ENCODE results near the gene ELAC1. TPM values are rescaled to one million over a fixed set of nuclear protein-coding genes. Genes with fewer than 3 reads are reported as not detected.

Gene ELAC1
- total and polyA plus RNA-seq, 9 donors = 2.5 to 14.3 (median 6.4) TPM

DNA sequence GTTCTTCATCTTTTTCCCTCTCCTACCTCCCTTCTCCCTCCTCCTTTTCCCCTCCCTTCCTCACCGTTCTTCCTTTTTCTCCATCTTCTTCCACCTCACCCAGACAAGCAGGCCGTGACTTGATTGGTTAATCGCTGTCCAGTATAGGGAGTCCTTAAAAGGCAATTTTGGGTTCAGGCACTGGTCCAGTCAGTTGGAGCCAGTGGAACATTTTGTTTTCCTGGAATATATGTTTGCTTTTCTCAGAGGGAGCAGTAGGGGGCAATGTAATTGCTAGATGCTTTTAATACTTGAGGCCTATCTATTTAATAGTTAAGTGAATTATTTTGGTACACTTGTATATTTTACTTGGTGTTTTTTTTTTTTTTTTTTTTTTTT, 15.0 kb downstream of the ELAC1 start:
- Histone ChIP-seq H3K27ac (no peak overlapping the region), H3K36me3 (no peaks in the 10 kb centered on the region), H3K9me3 (no peaks in the 10 kb centered on the region), H3K27me3 (no peaks in the 10 kb centered on the region), H3K4me3 (no peak overlapping the region), H3K4me1 (ENCODE audit: insufficient read depth) (peaks cover 4% of the 10 kb centered on the region)
- TF ChIP-seq, protein P1, sequence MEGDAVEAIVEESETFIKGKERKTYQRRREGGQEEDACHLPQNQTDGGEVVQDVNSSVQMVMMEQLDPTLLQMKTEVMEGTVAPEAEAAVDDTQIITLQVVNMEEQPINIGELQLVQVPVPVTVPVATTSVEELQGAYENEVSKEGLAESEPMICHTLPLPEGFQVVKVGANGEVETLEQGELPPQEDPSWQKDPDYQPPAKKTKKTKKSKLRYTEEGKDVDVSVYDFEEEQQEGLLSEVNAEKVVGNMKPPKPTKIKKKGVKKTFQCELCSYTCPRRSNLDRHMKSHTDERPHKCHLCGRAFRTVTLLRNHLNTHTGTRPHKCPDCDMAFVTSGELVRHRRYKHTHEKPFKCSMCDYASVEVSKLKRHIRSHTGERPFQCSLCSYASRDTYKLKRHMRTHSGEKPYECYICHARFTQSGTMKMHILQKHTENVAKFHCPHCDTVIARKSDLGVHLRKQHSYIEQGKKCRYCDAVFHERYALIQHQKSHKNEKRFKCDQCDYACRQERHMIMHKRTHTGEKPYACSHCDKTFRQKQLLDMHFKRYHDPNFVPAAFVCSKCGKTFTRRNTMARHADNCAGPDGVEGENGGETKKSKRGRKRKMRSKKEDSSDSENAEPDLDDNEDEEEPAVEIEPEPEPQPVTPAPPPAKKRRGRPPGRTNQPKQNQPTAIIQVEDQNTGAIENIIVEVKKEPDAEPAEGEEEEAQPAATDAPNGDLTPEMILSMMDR (IDR thresholded peaks at IDR 0.05) = no peak
- TF ChIP-seq EP300 (IDR thresholded peaks at IDR 0.05) = no peak
- no peak for TF ChIP-seq POLR2A (IDR thresholded peaks at IDR 0.05)
- no peak for DNase-seq
- intact Hi-C loops (cut with DNase I) = no loop called here
- 74 to 90% (median 86%) methylated on average over 3 of the region's 3 CpGs for WGBS, 3 donors

DNA sequence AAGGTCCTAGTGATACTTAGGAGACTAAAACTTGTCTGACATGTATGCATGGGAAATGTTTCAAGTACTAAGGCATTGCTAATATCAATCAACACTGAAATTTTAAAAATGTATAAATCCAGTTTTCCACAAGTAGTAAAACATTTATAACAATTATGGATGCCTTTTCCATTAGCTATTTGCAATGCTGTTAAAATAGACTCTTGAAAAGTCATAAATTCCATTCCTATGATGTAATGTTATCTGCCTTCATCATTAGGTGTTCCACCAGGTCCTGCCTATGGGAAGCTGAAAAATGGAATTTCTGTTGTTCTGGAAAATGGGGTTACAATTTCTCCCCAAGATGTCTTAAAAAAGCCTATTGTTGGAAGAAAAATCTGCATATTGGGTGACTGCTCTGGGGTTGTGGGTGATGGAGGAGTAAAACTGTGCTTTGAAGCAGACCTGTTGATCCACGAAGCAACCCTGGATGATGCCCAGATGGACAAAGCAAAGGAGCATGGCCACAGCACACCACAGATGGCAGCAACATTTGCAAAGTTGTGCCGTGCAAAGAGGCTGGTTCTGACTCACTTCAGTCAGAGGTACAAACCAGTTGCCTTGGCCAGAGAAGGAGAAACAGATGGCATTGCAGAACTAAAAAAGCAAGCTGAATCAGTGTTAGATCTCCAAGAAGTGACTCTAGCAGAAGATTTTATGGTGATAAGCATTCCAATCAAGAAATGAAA, 18.7 kb downstream of the ELAC1 start:
- no peaks in the 10 kb centered on the region for H3K36me3 ChIP-seq
- WGBS, 3 donors = 86 to 88% (median 86%) methylated on average over 2 of the region's 2 CpGs
- peaks cover 4% of the 10 kb centered on the region for H3K4me1 ChIP-seq (ENCODE audit: insufficient read depth)
- TF ChIP-seq EP300 (IDR thresholded peaks at IDR 0.05) (no peak), POLR2A (IDR thresholded peaks at IDR 0.05) (no peak)
- TF ChIP-seq, protein P1 (IDR thresholded peaks at IDR 0.05) = no peak
- no peaks in the 10 kb centered on the region for H3K9me3 ChIP-seq
- H3K27ac ChIP-seq = no peak overlapping the region
- no peaks in the 10 kb centered on the region for H3K27me3 ChIP-seq
- no peak overlapping the region for H3K4me3 ChIP-seq
- DNase-seq = no peak
- intact Hi-C loops (cut with DNase I) = no loop called here

DNA sequence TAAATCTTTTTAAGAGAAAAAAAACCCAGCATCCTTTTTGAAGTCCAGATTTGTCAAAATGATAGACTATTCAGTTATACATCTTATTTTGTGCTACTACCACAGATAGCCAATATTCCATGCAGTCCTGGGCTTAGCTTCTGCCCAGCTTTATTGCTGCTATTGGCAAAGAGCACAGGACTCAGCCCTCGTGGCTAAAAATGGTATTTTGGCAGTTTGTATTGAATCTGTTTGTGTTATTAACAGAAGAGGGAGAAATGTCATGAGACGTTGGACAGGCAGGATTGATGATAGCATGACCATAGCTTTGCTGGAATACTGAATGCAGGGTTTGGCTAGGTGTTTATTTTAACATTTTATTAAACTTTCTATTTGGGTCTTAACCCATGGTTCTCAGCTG, 19.4 kb downstream of the ELAC1 start:
- 29 to 39% (median 29%) methylated on average over 2 of the region's 2 CpGs for WGBS, 3 donors
- Histone ChIP-seq H3K9me3 (no peaks in the 10 kb centered on the region), H3K27ac (no peak overlapping the region), H3K36me3 (no peaks in the 10 kb centered on the region), H3K4me3 (no peak overlapping the region), H3K4me1 (ENCODE audit: insufficient read depth) (peaks cover 4% of the 10 kb centered on the region), H3K27me3 (no peaks in the 10 kb centered on the region)
- DNase-seq = no peak
- intact Hi-C loops (cut with DNase I) = no loop called here
- TF ChIP-seq, protein P1 (IDR thresholded peaks at IDR 0.05) = no peak
- TF ChIP-seq POLR2A (IDR thresholded peaks at IDR 0.05) (no peak), EP300 (IDR thresholded peaks at IDR 0.05) (no peak)

DNA sequence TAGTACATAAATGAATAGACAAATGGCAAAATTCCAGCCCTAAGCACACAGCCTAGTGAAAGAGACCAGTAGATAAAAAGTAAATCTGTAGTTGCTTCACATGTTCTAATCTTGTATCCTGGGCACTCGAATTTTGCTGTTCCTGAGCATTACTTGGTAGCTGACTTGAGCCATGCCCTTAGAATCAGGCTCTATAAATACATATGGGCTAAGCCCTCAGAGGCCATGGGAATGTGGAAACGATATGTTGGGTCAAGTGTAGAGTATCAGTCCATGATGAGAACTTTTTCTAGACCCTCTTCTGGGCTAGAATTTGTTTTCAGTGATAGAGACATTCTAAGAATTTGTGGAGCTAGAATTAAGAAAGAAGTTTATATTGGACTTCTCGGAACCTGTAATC, 21.9 kb downstream of the ELAC1 start:
- Histone ChIP-seq H3K27me3 (no peaks in the 10 kb centered on the region), H3K4me1 (ENCODE audit: insufficient read depth) (no peaks in the 10 kb centered on the region), H3K9me3 (no peaks in the 10 kb centered on the region), H3K36me3 (no peaks in the 10 kb centered on the region), H3K4me3 (no peak overlapping the region), H3K27ac (no peak overlapping the region)
- TF ChIP-seq POLR2A (IDR thresholded peaks at IDR 0.05) (no peak), EP300 (IDR thresholded peaks at IDR 0.05) (no peak)
- TF ChIP-seq, protein P1 (IDR thresholded peaks at IDR 0.05) = no peak
- intact Hi-C loops (cut with DNase I) = no loop called here
- DNase-seq = no peak
- 93 to 96% (median 93%) methylated on average over 3 of the region's 3 CpGs for WGBS, 3 donors

All from ovary (tissue), 9 donors.